ENCODE data around the gene PPP1R3A.

GRCh38 chr7:113907617-113908016, 11.2 kb downstream of the PPP1R3A start:
- no peak for TF ChIP-seq CTCF (IDR thresholded peaks at IDR 0.05)
- TF ChIP-seq POLR2AphosphoS5 (IDR thresholded peaks at IDR 0.05): no peak

Data from sigmoid colon (tissue), 4 donors.